Measurements from ENCODE around the gene DNAJA4.

- no peak for TF ChIP-seq CTCF (IDR thresholded peaks at IDR 0.05)
- no peak for TF ChIP-seq POLR2A (IDR thresholded peaks at IDR 0.05)
- TF ChIP-seq POLR2AphosphoS5 (IDR thresholded peaks at IDR 0.05) = no peak
- no peak for TF ChIP-seq EP300 (IDR thresholded peaks at IDR 0.05)
These were observed 10.6 kb downstream of the DNAJA4 start for GRCh38 chr15:78274994-78275393.
